Stimulated activated CD8-positive, alpha-beta memory T cell treated with anti-CD3 and anti-CD28 coated beads, Interleukin-7, amount 100 ng/mL, for 4 hours (primary cell): ENCODE measurements around the gene NCMAP.
A peak's percentile ranks its signal among the peaks of the same experiment; 100 is the strongest.

Experiments used
- DNase-seq, 2 donors: peaks; one replicate each; pipeline ENCODE4 v3.0.0-alpha.2; 2020; ENCODE audit warnings: low read depth in 2 of 2

The NCMAP gene

DNA sequence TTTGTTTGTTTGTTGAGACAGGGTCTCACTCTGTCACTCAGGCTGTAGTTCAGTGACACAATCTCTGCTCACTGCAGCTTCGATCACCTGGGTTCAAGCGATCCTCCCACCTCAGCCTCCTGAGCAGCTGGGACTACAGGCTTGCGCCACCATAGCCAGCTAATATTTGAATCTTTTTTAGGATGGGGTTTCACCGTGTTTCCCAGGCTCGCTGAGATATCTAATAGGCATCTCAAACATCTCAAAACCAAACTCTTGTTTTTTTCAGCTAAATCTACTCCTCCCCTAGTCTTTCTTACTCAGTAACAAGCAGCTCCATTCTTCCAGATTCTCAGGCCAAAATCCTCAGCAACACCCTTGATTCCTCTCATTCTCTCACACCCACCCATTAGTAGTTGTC, 65.2 kb downstream of the NCMAP start:
- DNase-seq: no peak

DNA sequence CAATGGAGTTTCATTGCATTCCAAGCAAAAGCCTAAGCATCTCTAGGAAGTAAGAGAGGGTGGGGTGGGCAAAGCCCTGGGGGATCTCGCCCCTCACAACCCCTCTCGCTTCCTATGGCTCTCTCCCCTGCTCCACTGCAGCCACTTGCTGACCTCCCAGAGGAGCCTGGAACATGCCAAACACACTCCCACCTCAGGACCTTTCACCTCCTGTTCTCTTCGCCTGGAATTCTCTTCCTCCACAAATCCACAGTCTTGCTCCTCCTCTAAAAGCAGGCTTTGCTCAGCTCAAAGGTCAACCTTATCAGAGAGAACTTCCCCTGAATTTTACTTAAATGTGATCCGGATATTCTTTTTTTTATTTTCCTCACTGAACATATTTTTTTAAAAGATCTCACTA, 66.3 kb downstream of the NCMAP start:
- DNase-seq: no peak

DNA sequence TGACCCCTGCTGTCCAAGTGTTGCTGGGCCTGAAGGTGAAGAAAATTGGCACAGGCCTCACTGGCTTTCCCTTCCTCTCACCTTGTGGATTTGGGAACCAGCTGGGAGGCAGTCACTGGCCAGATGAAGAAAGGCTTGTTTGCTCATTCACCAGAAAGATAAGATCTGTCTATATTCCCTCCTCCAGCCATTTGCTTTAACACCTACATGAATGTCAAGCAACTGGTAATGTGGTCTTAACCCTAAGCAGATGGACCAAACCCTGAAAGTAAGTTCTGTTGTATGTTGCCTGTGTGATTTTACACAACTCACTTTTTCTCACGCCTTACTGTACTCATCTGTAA, 76.9 kb downstream of the NCMAP start:
- DNase-seq: no peak

DNA sequence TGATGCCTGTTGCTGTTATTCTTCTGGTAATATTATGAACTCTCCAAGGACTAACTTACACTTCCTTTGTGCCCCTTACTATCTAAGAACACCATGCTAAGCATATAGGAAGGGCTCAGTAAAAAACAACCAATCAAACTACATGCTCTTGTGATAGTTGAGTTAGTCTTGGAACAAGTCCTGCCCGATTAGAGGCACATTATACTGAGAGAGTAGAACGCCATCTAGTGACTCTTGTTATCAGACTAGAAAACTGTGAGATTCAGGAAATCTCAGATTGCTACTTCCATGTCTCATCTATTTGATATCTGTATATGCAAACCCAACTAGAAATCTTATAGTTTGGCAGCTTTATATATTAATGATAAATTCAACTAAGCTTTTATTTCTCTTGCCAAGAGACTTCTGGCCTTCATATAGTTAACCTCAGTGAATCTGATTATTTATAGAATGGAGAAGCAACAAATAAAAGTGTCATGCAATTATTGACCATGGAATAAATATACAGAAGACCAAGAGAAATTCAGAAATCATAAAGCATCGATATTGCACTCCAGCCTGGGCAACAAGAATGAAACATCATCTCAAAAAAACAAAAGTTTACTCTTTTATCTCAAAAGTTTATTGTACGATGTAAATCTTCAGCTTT, 79.4 kb downstream of the NCMAP start:
- no peak for DNase-seq

DNA sequence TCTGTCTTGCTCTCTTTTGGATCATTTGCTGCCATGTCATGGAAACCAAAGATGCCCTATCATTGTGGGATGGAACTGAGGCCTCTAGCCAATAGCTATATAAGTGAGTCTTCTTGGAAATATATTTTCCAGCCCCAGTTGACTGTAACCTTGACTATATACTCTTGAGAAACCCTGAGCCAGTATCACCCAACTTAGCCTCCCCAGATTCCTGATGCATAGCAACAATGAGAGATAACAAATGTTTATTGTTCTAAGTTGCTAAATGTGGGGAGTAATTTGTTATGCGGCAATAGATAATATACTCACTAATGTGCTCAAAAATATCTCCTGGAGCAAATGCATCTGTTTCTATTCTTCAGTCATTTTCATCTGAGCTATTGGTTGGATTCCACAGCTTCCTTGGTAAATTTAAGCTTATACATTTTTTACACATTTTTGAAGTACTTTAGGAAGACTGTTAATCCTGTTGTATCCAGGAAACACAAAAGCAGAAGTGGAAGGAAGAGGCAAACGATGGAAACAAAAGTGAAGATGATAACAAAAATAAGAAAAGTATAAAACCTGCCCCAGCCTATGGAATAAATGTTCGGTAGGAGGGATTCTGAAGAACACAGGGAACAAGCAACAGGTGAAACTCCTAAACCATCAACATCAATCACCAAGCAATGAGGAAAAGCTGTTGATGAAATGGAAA, 80.9 kb downstream of the NCMAP start:
- no peak for DNase-seq

DNA sequence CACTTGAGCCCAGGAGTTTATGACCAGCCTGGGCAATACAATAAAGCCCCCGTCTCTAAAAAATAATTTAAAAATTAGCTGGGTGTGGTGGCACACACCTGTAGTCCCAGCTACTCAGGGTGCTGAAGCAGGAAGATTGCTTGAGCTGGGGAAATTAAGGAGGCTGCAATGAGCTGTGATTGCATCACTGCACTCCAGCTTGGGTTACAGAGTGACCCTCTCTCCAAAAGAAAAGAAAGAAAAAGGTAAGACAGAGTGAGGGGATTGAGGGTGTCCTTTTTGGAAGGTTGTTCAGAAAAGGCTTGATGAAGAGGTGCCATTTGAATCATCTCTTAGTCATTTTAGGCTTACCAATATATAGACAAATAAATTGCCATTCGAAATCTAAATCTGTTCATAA, 83.2 kb downstream of the NCMAP start:
- DNase-seq: no peak

DNA sequence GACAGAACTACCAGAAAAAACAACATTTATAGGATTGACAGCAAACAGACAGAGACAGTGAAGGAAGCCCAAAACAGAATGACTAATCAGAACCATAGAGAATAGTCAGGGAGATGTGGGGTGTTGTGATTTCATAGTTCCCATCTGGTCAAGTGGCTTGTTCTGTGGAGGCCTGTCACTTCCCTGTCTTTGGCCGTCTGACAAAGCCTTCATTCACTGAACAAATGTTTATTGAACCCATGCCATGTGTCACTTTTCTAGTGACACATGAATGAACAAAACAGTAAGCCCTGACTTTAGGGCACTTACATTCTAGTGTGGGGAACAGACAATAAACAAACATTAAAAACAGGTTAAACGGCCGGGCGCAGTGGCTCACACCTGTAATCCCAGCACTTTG, 84.0 kb downstream of the NCMAP start:
- DNase-seq: no peak

DNA sequence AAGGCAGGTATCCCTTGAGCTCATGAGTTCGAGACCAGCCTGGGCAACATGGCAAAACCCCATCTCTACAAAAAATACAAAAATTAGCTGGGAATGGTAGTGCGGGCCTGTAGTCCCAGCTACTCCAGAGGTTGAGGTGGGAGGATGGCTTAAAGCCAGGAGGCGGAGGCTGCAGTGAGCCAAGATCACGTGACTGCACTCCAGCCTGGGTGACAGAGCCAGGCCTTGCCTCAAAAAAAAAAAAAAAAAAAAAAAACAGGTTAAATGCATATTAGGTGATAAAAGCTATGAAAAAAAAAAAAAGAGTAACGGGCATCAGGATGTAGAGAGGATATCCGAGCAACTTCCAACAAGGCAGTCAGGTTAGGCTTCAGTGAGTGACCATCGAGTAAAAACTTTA, 84.4 kb downstream of the NCMAP start:
- no peak for DNase-seq

DNA sequence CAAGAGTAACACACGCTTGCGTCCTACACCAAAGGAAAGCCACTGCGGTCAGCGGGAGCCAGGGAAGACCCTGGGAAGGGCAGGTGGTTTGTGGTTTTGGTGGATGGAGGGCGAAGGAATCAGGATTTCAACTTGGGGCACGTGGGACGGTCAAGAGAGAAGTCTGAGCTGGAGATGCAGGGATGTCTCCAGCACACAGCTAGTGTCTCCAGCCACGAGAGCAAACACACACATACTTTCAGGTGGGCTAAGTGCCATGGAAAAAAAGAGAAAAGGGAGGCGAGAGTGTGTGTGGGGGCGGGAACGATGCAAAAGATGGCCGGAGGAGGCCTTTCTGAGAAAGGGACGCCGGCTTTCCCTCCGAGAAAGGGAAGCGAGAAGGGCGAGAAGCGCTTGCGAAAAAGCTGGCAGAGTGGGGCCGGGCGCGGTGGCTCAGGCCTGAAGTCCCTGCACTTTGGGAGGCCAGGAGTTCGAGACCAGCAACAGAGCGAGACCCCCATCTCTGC, 85.8 kb downstream of the NCMAP start:
- DNase-seq: peak; percentile 23 to 30

DNA sequence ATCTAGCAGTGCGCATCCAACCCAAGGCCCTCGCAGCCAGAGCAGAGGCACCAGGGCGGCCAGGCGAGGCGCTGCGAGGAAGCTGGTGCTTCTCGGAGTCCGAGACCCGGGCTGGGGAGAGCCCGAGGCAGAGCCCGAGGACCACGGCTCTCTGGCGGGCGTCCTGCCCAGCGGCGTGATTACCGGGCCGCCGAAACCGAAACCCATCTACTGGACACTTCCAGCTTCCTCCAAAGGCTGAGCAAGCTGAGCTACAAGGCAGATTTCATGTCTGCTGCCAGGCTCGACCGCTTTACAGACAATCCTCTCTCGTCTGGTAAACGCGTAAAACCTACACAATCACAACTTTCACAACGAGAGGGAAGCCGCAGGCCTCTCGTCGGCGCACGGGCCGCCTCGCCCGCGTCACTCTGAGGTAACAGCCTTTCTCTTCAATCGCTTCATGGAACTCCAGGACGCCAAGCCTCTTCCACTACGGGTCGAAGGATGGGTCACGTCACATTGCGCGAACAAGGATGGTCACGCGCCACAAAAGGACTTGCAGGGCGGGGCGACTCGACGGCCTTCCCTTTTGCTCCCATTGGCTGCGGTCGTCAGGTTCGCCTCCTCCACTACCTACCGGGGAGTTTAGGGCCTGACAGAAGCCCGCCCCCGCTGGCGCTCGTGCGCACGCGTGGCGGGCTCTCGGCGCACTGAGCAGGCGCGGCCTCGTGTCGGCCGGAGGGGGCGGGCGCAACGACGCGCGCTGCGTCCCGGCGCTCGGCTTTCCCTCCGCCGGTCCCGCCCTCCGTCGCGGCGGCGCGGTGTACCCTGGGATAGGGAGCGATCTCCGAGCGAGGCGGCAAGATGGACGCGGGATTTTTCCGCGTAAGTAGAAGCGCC, 86.8 kb downstream of the NCMAP start, which contains the start of gene SRRM1:
SRRM1 (plus strand) TSS at position 822 of the 882 bp plus-strand sequence; CDS start at position 847, 25 bp downstream.
- DNase-seq: peak; percentile 98 to 99

DNA sequence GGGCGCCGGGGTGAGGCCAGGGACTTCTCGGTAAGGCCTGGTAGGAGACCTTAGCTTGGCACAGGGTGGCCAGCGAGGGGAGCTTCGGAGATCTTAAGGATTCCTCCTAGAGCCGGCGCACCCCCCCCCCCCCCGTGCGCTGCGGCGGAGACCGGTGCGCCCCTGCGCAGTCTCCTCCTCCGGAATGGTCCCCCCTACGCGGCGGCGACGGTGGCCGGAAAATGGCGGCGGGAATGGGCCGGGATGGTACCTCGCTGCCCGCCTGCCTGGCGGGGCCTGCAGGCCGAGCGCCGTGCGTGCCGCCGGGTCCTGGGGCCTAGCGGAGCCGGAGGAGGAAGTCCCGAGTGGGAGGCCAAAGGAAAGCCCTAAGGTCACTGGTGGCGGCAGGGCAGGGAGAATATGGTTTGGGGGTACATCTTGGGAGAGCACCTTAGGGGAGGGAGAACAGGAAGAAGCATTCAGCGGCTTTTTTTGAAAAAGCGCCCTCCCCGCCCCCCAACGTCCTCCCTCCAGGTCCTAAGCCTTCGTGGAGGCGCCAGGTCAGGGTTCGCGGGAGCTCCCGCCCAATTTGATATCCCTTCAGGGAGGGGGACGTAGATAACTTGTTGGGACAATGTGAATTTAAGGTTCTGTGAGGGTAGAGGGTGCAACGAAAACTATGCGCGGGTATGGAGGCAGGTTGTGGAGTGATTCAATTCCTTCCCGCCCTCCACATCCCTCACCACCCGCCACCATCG, 87.6 kb downstream of the NCMAP start:
- DNase-seq: no peak

DNA sequence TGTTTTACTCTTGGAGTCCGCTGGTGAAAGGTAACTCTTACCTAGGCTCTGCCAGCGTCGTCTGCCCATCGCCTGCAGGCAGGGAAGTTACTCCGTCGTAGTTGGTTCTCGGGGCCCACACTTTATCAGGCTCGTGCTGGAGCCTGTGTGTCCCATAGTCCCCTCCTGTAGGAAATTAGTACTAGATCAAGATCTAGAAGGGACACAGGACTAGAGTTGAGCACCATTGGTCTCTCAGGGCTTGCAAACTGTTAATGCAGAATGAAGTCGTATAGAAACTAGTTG, 88.2 kb downstream of the NCMAP start:
- no peak for DNase-seq

DNA sequence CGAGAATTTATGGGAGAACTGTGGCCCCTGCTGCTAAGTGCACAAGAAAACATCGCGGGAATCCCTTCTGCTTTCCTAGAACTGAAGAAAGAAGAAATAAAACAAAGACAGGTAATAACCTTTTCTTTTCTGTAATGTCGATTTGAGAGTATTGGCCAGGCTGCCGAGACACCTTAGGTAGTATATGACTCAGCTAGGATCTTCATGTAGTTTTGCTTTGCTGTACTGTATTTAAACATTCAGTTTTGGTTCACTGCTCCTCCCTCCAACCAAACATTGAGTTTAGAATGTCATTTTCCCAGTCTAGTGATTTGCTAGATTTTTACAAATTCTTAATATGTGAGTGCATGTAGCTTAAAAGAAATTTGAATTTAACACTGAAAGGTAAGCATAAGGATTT, 93.0 kb downstream of the NCMAP start:
- no peak for DNase-seq

DNA sequence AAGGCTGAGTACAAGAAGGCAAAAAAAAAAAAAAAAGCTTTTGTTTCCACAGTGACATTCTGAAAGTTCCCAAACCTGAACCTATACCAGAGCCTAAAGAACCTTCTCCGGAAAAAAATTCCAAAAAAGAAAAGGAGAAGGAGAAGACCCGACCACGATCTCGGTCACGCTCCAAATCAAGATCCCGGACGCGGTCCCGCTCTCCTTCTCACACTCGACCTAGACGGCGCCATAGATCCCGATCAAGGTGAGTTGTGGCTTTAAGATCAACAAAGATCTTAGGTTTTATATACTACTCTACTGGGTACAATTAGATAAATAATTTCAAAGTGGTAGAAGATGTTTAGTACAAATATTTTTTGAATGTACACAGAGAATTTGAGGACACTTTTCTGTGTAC, 96.5 kb downstream of the NCMAP start:
- no peak for DNase-seq

DNA sequence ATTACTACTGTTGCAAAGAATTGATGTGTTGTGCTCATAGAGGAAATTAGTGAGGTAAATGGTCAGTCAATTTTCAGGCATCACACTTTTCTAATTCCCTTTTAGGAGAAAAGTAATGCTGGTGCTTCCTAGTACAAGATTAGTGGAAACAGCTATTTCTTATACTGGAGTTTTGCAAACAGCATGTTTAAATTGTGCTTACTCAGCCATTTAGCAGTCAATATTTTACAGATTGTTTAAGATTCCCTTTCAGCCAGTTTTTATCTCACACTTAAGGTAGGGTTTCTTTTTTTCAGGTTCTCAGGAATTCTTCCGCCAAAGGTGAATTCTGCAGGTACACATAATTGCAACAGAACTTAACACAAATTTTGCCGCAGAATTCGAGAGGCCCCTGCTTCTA, 98.1 kb downstream of the NCMAP start:
- DNase-seq: no peak

DNA sequence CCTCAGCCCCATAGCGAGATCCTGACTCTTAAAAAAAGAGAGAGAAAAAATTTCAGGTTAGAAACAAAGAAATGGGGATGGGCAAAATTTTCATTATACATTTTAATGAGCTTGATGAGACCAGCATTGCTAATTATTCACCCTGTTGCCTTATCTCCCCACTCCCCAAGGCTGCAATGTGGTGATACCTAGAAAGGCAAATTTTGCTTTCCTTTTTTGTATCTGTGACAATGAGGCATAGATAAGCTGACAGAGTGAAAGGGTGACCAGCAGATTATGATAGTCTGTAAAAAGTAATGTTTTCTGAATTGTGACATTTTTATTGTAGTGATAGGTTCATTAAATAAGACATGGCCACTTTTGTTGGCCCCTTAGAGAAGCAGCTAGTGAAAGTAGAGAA, 100.2 kb downstream of the NCMAP start:
- no peak for DNase-seq

DNA sequence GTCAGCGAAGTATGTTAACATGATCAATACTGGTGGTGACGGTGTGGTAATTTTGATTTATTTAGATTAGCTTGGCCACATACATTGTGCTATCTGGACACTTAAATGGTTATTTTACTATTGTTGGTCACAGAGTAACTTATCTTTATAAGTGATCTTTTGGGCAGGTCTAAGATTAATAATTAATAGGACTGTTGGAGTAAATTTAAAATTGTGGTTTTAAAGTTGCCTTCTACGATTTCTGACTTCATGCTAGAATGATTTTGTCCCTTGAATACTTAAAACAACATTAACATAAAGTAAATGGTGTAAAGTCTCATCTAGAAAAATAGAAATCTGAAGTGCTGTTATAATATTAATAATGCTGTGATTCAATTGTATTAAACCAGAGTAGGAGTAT, 101.9 kb downstream of the NCMAP start:
- no peak for DNase-seq
